ENCODE results near the gene ZNF618.

ZNF618 gene

DNA sequence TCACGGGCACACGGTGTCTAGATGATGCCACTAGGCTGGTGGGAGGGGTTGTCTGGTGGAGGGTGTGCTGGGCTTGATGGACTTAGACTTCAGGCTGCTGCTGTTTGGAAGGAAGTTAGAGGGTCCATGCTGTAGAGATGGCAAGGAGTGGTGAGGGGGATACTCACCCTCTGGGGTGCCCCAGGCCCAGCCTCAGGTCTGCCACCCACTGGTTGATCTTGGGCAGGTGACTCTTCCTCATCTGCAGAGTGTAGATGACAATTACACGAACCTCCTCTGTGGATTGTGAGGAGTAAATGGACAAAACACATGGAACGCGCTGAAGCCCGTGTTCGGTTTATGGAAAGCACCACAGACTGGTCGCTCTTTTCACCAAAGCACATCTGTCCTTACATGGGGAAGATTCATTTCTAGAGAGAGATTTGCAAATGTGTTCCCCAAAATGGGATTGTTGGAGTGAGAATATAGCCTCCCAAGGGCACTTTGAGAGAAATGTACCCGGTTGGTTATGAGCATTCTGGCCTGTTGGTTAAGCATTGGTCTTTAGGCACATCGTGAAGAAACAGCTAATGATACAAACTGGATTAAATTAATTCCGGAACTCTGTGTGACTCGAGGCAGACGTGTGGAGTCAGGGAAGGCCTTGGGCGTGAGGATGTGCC lies 58.2 kb downstream of the ZNF618 start:
- DNase-seq (ENCODE audit: low read depth) = no peak

DNA sequence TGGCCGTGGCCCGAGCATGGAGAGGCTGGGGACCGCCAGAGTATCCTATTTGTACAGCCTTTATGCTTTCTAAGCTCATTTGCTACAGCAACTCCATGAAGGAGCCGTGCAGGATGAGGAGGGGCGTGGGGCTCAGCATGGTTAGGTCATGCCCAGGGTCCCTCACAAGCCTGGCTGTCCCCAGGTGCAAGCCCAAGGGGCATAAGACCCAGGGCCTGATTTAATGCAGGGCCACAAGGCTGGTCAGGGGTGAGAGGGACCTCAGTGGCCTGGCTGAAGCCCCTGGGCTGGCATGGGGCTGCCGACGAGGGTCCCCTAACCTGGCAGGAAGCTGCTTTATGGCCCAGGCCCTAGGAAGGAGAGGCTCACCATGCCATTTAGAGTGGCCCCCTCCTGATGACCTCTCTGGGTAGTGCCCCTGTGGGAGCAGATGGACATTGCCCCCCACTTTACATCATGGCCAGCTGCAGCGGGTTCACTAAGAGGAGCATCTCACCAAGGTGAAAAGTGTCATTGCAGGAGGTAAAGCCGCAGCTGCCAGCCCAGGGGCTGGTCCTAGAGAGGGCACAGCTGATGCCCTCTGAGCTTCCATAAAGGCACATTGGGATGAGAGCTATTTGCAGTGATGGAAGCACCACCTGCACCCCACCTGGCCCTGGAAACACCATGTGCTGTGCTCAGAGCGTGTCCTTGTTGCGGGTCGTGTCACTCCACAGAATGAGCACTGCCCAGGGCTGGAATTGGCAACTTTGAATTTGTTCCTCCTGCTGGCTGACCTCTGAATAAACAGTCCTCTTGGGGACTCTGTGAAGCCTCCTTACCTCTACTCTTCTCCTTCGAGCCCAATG lies 58.9 kb downstream of the ZNF618 start:
- no peak for DNase-seq (ENCODE audit: low read depth)

DNA sequence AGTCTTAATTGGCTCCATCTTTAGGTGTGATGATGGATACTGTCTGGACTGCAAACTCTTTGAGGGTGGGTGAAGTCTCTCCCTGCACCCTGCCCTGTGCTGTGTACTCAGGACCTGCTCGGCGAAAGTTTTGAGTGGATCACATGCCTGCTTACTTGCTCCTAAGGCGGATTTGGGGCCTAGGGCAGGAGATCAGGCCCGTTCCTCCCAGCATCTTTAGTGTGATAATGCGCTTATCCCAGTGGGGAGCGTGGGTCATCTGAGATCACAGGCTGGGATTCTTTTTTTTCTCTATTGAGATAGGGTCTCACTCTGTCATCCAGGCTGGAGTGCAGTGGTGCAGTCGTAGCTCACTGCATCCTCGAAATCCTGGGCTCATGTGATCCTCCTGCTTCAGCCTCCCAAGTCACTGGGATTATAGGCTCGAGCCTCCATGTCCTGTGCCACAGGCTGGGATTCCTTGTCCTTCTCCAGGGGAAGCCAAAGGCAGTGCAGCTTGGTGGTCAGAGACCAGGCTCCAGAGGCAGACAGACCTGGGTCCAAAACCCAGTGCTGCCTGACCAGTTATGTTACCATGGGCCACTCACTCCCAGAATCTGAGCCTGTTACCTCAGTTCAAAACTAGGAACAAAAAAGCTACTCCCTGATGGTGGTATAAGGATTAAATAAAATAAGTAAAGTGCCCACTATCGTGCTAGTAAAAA lies 59.7 kb downstream of the ZNF618 start:
- no peak for DNase-seq (ENCODE audit: low read depth)

DNA sequence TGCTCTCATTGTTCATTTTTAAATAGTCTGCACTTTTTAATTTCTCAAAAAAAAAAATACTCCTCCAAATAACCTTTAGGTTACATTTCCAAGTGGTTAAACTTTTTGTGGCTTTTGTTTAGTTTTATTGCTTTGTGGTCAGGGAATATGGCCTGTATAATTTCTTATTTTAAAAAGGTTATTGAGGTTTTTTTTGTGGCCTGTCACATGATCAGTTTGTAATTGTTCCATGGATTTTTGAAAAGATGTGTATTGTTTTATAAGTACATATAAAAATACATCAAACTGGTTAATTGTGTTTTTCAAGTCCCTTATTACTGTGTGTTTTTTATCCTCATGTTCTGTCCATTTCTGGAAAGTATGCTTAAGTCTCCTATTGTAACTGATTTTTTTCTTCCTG lies 64.0 kb downstream of the ZNF618 start:
- no peak for DNase-seq (ENCODE audit: low read depth)

DNA sequence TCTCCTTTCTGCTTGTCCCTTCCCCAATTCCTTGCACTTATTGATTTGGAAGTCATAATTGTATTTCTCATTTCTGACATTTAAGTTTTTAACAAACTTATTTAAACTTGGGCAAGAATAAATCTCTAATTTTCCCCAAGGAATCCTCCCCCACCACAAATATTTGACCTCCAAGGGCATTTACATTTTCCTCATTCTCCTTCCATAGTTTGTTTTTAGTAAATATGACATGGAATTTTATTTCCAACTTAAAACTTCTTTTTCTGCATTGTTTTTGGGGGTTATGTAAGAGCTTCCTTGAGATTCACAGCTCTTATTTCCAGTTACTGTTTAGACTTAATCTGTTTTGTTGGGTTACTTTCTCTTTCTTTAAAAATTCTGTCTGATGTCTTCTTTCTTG lies 64.9 kb downstream of the ZNF618 start:
- no peak for DNase-seq (ENCODE audit: low read depth)

DNA sequence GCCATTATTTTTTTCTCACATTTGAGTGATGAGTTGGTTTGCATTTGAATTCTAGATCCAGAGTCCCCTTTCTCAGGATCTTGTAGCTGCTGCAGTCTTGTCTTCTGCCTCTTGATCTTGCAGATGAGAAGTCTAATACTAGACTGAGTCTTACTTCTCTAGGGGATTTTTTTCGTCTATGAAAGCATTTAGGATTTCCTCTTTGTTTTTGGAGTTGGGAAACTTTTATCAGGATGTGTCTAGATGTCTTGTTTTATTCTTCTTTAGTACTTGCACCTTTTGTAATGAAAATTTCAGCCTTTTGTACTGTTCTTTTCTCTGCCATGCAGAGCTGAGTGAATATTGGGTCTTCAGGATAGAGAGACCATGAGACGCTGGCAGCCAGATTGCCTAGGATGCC lies 65.4 kb downstream of the ZNF618 start:
- no peak for DNase-seq (ENCODE audit: low read depth)

DNA sequence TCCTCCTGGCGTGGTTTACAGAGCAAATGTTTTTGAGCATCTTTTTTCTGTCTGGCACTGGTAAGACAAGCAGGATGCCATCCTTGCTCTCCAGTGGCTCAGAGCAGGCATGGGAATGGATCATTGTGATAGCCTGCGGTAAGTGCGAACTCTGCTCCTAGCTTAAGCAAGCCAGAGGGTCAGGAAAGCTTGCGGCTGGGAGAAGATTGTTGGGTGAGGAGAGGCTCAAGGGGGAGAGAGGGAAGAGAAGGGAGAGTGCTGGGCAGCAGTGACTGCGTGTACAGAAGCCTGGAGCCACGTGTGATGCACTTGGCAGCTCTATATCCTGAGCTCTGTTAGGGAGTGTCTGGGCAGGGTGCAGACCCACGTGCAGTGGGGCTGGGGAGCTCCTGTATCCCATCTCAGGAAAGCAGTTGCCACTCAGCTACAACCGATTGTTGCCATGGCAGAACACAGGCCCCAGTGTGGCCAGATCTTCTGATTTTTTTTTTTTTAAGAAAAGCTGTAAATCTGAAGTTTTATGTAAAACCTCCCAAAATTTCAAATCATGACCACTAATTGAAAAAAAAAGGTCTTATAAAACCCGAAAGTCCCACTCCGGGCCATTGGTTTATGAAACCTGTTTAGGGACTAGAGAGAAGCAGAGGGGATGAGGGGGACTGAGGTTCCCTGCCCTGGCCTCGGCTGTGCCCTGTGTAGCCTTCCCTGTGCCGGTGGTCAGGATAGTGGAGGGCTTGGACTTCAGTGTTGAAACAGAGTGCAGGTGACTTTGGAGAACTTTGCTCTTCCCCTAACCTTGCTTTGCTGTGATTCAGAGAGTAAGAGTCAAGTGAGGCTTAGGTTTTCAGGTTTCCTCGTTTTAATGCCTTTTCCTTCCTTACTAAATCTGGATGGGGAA lies 67.3 kb downstream of the ZNF618 start:
- no peak for DNase-seq (ENCODE audit: low read depth)

DNA sequence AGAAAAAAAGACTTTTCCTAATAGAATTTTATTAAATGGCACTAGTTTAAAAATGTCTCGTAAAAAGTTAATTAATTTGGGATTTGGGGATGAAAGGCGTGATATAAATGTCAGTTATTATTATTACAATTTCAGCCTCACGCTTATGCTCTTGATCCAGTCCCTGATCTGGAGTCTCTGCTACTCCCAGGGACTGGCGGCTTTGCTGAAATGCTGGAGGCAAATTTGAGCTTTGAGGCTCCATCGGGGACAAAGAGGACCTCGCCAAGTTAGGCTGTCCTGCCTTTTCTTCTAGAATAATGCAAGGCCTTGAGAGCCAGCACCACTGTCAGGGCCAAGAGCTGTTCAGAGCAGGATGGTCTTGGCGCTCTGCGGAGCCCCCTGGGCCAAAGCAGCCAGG lies 69.7 kb downstream of the ZNF618 start:
- DNase-seq (ENCODE audit: low read depth) = no peak

DNA sequence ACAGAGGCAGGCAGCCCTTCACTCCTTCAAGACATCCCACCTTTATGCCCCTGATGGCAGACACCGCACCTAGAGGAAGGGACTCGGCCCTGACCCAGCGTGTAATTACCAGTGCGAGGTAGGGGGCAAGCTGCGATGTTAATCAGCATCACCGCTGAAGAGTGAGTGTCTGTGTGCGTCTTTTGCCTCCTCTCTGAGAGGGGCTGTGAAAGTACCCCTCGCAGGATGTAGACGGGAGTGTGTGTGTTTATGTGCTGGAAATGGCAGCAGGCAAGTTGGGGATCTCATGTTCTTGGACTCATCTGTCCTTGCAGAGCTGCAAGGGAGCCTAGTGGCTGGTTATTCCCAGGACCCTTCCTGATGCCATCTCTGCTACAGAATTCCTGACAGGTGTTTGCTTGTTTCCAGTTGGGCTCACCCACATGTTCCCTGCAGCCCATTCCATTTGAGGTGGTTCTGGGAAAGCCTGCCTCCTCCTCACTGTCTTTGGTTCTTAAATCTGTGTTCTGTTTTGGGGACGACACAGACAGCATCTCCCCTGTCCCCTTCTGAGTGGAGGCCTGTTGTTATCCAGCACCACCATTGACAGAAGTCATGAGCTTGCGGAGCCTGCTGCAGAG lies 70.5 kb downstream of the ZNF618 start:
- no peak for DNase-seq (ENCODE audit: low read depth)

DNA sequence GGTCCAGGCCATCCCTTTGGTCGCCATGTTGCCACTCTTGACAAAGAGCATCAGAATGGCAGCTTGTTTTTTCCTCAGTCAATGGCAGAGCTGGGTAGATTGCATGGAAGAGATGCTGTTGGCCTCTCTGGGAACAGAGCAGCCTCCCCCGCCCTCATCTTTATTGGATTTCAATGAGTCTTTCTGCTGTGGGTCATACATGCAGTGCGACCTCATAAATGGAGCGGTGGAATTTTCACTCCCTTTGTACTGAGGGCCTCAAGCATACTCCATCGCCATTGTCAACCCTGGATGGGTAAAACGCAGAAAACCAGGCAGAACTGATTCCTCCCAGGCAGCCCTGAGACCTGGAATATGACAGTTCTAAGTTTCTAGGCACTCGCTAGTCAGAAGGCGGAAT lies 71.8 kb downstream of the ZNF618 start:
- no peak for DNase-seq (ENCODE audit: low read depth)

DNA sequence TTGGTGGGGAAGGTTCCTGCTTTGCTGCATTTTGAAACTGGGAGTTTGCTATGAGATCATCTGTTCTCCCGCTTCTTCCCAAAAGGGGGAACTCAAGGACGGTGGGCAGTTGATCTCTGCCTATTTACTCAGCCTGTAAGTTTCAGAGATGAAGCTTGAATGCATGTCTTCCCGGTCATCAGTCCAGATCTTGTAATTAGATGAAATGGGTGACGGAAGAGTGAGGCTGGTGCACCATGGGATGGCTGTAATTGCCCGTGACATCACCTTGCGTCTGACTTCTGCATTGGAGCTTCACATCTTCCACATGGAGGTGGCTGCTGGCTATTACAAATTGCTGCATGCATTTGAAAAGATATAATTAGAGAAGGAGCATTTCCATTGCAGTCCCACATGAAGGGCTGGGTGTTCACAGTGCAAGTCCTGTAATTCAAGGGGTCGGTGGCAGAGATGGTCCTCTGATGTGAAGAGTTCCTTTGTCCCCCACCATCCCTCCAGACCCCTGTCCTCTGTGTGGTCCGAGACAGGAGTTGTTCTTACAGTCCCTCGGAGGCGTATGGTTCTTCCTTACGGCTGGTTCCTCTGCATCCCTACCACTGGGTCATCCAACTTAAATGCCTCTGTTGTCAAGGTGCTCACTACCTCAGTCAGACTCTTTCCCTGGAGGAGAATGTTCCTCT lies 72.9 kb downstream of the ZNF618 start:
- no peak for DNase-seq (ENCODE audit: low read depth)

DNA sequence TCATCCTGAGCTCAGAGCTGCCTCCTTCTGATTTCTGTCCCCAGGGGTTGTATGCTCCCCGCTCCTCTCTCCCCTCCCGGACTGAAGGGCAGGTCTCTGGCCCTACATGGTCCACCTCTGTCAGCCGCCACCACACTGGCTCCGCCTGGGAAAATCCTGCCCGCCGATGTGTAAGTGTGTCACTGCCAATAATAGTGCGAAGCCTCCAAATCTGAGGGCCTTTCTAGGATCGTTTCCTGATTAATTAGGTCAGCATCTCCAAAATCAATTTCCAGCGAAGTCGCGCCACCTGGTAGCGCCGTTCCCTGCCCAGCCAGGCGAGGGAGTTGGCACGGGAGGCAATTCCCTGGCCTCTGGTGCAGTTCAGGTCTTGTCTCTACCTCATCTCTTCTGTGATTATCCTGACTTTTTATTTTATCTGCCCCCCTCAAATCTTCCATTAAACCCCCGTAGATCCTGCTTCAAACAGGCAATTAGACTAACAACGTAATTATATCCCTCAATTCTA lies 73.5 kb downstream of the ZNF618 start:
- DNase-seq (ENCODE audit: low read depth) = no peak

DNA sequence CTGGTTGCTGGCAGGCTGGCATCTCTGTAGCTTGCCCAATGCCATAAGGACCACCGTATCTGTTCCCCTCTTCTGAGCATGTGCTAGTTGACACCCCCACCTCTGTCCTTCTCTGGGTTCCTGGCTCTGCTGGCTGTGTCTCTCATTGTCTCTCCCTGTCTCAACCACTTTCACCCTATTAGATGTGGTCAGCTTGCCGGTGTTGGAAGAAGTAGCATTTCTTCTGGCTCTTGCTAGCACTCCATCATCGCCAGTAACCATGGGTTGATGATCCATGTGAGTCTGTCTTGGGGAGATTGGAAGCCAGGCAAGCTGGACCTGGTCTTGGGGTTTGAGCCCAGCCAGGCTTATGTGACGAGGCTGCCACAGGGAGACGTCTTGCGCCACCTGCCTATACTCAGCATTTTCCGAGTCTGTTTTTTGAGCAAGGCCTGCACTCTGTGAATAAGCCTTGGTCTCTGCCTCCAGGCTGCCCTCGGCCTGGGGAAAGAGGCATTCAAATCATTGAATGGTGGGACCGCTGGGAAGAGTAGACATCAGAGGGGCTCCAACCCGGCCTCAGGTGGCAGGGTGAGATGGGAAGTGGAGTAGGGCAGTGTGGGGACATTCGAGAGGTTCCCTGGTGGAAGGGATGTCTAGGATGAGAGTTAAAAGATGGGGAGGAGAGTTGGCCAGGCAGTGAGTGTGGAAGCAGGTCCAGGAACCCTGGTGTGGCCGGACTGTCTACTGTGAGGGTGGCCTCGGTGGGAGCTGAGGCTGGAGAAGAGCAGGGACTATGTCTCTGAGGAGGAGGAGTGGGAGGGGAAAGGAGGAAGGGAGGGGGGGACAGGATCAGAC lies 74.3 kb downstream of the ZNF618 start:
- no peak for DNase-seq (ENCODE audit: low read depth)

DNA sequence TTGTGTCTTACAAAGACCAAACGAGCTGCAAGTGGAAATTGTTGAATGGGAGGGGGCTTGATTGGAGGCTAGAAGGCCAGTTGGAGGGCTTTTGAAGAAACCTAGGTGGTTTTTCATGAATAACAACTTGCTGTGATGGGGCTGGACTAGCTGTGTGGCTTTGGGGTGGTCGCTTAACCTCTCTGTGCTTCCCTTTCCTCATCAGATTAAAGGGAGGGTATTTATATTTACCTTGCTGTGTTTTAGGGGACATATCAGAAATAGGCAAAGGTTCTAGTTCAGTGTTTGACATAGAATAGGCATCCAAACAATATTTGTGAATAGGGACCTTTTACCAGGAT lies 74.9 kb downstream of the ZNF618 start:
- no peak for DNase-seq (ENCODE audit: low read depth)

DNA sequence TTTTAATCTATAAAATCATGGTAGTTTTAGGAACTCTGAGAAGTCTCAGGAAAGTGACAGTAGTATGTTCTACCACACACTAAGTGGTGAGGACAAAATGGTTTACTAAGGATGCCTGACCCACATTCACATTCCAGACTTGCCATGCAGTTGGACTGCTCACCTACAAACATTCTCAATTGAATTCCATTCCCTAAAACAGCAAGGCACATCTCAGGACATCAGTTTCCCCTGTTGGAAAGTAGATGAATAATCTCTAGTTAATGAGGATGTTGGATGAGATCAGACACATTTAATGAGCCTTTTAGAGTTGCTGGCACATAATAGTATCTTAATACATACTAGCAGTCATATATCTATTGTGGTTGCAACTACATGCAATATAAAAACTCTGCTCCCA lies 76.6 kb downstream of the ZNF618 start:
- no peak for DNase-seq (ENCODE audit: low read depth)

DNA sequence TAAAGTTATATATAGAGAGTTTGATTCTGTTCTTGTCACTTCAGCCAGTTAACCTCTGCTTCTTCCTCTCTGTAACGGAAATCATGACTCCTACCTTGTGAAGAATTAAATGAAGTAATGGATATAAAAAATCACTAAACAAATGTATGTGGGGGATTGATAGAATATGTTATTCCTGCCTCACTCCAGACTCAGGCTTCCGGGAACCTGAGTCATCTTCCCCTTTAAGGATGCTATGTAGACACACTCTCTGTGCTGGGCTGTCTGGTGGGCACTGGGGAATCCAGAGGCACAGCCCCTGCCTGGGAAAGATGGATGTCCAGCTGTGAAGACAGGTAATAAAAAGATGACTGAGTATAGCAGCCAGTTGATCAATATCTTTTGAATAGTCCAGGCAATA lies 77.4 kb downstream of the ZNF618 start:
- no peak for DNase-seq (ENCODE audit: low read depth)

DNA sequence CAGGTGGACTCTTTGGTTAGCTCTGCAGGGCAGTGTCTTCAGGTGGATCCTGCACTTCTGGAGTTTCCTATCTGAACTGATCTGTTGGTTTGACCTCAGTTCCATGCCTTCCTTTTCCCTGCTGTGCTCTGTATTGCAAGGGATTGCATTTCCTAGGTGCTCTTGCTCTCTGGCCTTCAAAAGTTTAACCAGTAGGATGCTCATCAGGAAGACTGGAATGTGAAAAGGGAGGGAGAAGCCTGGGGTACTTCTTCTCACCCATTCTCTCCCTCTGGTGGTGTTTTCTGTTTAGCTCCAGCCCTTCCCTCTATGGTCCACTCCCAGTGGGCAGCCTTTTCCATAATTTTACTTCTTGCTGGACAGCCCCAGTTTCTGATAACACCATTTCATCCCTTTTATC lies 78.5 kb downstream of the ZNF618 start:
- DNase-seq (ENCODE audit: low read depth) = no peak

DNA sequence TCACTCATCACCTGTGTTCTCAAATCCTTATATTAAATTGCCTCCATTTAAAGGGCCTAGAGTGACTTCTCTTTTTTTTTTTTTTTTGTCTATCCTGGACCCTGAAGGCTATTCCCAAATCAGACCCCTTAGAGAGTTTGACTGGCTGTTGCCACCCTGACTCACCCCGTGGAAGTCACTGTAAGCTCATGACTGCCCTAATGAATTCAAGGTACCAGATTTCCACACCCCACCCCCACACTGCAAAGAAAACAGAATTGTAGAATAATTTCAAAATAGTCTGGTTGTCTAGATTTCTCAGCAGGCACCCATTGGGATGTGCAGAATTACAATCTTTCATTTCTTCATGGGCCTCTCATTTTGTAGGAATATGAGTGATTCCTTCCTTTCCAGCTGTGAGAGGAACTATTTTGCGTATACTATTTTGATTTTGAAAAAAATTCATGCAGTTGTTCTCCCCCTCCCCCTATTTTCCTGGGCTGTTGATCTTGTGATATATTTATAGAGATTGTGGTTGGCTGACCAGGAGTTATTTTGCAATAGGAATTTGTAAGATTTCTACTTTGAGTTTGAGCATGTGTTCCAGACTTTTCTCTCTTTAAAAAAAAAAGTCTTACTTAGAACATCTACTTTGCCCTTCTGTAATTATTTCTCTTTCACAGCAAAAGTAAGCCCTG lies 79.1 kb downstream of the ZNF618 start:
- DNase-seq (ENCODE audit: low read depth) = no peak

DNA sequence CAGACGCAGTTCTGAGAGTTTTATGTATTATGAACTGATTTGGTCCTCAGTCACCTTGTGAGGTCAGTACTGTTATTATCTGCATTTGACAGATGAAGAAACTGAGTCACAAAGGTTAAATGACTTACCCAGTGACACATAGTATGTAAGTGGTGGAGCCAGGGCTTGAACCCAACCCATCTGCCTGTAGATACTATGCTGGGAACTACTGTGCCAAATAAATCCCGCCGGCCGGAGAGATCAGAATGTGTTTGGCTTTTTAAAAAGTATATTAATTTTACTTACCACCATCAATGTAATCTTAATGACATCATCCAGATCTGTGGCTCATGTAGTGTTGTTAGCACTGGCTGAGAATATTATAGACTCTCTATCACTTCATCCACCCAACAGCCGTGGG lies 80.8 kb downstream of the ZNF618 start:
- DNase-seq (ENCODE audit: low read depth) = no peak

DNA sequence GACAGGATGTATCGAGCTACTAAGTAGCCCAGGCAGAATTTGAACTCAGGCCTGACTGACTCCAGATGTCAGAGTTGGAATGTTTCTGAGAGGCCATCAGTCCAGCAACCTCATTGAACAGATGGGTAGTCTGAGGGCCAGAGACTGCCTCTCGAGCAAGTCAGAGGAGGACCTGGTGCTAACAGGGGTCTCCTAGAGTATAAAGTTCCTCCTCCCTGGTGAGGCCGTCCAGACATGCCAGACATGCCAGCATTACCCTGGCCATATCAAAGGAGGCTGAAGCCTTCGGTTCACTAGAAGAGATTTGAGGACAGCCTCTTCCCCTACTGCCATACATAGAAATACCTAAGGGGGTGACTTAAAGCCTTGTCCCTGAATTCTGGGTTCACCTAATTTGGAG lies 81.2 kb downstream of the ZNF618 start:
- no peak for DNase-seq (ENCODE audit: low read depth)

Measured in stimulated activated CD8-positive, alpha-beta memory T cell treated with anti-CD3 and anti-CD28 coated beads, Interleukin-4, amount 100 ng/mL, for 24 hours (primary cell).